PC-9 (cell line): ENCODE measurements around the gene CEP72. TPM values are rescaled to one million over a fixed set of nuclear protein-coding genes. Genes with fewer than 3 reads are reported as not detected.

Experiments
- BruUV-seq: library from RNA; stranded (reverse); fragments of 400-500 nt; replicated peaks from 2 replicates; lab custom pipeline; 2021; lab: Mats Ljungman, UMichigan
- CTCF ChIA-PET: fragments of 300-600 bp; sonication (Branson Sonifier 250); formaldehyde crosslinking; loops from one replicate; lab custom pipeline; 2022; ENCODE audit warnings: antibody characterized with exemption; lab: Charles Lee
- POLR2A ChIA-PET: fragments of 300-600 bp; sonication (Branson Sonifier 250); formaldehyde crosslinking; loops from one replicate; lab custom pipeline; 2022; ENCODE audit warnings: antibody characterized with exemption; ENCODE audit not compliant: unreplicated experiment; lab: Charles Lee
- DNase-seq, 2 experiments: peaks; one replicate each; pipeline versions ENCODE4 v3.0.0 to v3.0.0-alpha.2; 2015 to 2022; ENCODE audit warnings: mixed read lengths in 1 of 2
- H2AFZ ChIP-seq: fragments of 200-600 bp; sonication (generic); 2 replicates; pipeline ENCODE4 v1.8.1; 2017; ENCODE audit warnings: antibody characterized with exemption
- H3F3A ChIP-seq: fragments of 200-600 bp; sonication (generic); 2 replicates; pipeline ENCODE4 v1.8.1; 2017; ENCODE audit warnings: antibody characterized with exemption, mild to moderate bottlenecking, low read depth; ENCODE audit not compliant: insufficient read depth
- H3K27ac ChIP-seq: fragments of 200-600 bp; sonication (generic); 2 replicates; pipeline ENCODE4 v1.6.1; 2016; ENCODE audit warnings: mixed run types
- H3K27me3 ChIP-seq: fragments of 200-600 bp; sonication (generic); 2 replicates; pipeline ENCODE4 v1.6.1; 2016; ENCODE audit warnings: low read depth, mixed run types; ENCODE audit not compliant: insufficient read depth
- H3K36me3 ChIP-seq: fragments of 200-600 bp; sonication (generic); 2 replicates; pipeline ENCODE4 v1.6.1; 2016; ENCODE audit warnings: low read depth, mixed run types
- H3K4me1 ChIP-seq: fragments of 200-600 bp; sonication (generic); replicated peaks from 2 replicates; pipeline ENCODE4 v1.6.1; 2016; ENCODE audit warnings: mixed run types; ENCODE audit not compliant: insufficient read depth
- H3K4me2 ChIP-seq: fragments of 200-600 bp; sonication (generic); 2 replicates; pipeline ENCODE4 v1.6.1; 2017; ENCODE audit warnings: mixed run types
- H3K4me3 ChIP-seq: fragments of 200-600 bp; sonication (generic); 2 replicates; pipeline ENCODE4 v1.6.1; 2016; ENCODE audit warnings: mixed run types
- H3K79me2 ChIP-seq: fragments of 200-600 bp; sonication (generic); 2 replicates; pipeline ENCODE4 v1.6.1; 2017; ENCODE audit warnings: low read depth, mixed run types
- H3K9me2 ChIP-seq: fragments of 200-600 bp; sonication (generic); 2 replicates; pipeline ENCODE4 v1.8.1; 2017; ENCODE audit warnings: mild to moderate bottlenecking; ENCODE audit not compliant: insufficient read depth
- H3K9me3 ChIP-seq: fragments of 200-600 bp; sonication (generic); 2 replicates; pipeline ENCODE4 v1.8.1; 2016; ENCODE audit warnings: low read depth; ENCODE audit not compliant: insufficient read depth
- H4K20me1 ChIP-seq: fragments of 200-600 bp; sonication (generic); 2 replicates; pipeline ENCODE4 v1.8.1; 2017; ENCODE audit not compliant: insufficient read depth
- EZH2 ChIP-seq: fragments of 200-600 bp; sonication (generic); IDR thresholded peaks from 2 replicates; pipeline ENCODE4 v1.8.0; 2017; ENCODE audit warnings: antibody characterized with exemption, low read depth
- intact Hi-C: fragments of 100-400 bp; cut with micrococcal nuclease; formaldehyde crosslinking; loops from one replicate; pipeline ENCODE4 v1.10.0; 2022; ENCODE audit not compliant: unreplicated experiment
- total RNA-seq: library from RNA; stranded (reverse); gene quantifications from 2 replicates; pipeline ENCODE4 v1.2.3, GENCODE V29; 2021
- TF ChIP-seq, protein P1 (sequence below): fragments of 200-600 bp; sonication (generic); conservative IDR thresholded peaks from 2 replicates; pipeline ENCODE4 v1.6.1; 2017; ENCODE audit warnings: mixed run types, antibody characterized with exemption, mild to moderate bottlenecking, moderate library complexity

CEP72 gene
- total RNA-seq, 1 experiment from 2014 or later: 86.8 TPM

DNA sequence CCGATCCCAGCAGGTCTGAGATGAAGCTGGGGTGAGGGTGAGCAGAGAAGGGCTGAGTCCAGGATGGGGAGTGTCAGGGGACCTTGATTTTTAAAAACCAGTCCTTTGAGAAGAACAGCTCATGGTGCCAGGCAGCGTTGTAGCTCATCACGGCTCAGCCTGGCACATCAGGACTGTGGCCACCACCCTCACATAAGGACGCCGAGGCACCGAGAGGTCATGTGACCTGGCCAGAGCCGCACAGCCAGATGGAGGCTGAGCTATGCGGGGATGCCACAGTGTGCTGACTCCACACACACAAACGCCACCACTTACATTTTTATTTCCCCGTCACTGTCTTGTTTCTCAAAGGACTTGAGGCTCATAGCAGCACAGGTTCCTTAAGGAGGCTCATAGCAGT, 32.9 kb upstream of the CEP72 start:
- TF ChIP-seq, protein P1, sequence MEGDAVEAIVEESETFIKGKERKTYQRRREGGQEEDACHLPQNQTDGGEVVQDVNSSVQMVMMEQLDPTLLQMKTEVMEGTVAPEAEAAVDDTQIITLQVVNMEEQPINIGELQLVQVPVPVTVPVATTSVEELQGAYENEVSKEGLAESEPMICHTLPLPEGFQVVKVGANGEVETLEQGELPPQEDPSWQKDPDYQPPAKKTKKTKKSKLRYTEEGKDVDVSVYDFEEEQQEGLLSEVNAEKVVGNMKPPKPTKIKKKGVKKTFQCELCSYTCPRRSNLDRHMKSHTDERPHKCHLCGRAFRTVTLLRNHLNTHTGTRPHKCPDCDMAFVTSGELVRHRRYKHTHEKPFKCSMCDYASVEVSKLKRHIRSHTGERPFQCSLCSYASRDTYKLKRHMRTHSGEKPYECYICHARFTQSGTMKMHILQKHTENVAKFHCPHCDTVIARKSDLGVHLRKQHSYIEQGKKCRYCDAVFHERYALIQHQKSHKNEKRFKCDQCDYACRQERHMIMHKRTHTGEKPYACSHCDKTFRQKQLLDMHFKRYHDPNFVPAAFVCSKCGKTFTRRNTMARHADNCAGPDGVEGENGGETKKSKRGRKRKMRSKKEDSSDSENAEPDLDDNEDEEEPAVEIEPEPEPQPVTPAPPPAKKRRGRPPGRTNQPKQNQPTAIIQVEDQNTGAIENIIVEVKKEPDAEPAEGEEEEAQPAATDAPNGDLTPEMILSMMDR: no peak
- no peak for TF ChIP-seq EZH2
- Histone ChIP-seq H3K4me3 (no peak overlapping the region), H3K9me3 (peaks cover 4% of the 10 kb centered on the region; the same call in 1 of the 2 replicates), H3K4me1 (no peaks in the 10 kb centered on the region), H3K27me3 (peaks cover 93% of the 10 kb centered on the region), H3K36me3 (no peaks in the 10 kb centered on the region), H3K4me2 (no peak overlapping the region), H4K20me1 (no peaks in the 10 kb centered on the region), H3K79me2 (no peaks in the 10 kb centered on the region), H2AFZ (no peak overlapping the region), H3F3A (no peaks in the 10 kb centered on the region), H3K27ac (no peak overlapping the region), H3K9me2 (no peaks in the 10 kb centered on the region)
- ChIA-PET POLR2A (interaction anchor here (0.6 kb wide), 1 partner anchor 58 kb away, joined by 3 read pairs; no protein-coding TSS in a partner anchor), CTCF (no interaction called here)
- no peak for DNase-seq
- intact Hi-C loops: no loop called here
- no TSS peak for BruUV-seq

DNA sequence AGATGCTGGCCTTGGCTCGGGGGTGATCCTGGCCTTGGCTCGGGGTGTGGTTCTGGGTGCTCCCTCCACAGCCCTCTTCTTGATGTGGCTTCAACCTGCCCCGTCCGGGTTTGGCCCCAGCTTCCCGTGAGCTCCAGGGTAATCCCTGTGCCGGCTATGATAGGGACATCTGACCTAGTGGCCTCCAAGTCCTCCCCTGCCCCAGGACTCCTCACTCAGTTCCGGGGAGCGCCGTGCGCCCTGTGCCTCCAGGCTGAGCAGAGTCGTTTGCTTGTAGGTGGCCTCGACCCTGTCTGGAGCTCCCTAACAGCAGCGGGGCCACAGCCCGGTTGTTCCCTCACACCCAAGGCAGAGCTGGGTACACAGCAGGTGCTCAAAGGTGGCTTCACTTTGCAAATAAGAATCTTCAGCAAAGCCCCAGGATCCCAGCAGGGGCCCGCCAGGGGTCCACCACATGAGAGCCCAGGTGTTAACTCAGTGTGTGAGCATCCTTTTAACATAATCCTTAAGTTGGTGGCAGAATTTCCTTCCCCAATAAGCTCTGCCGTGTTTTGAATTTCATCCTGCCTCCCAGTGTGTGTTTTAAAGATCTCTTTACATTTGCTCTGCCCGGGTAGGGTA, 32.3 kb upstream of the CEP72 start:
- CTCF ChIA-PET: no interaction called here
- no peaks in the 10 kb centered on the region for H4K20me1 ChIP-seq
- DNase-seq: no peak
- H3K4me3 ChIP-seq: no peak overlapping the region
- peaks cover 88% of the 10 kb centered on the region for H3K27me3 ChIP-seq
- no peaks in the 10 kb centered on the region for H3F3A ChIP-seq
- no TSS peak for BruUV-seq
- no peak overlapping the region for H3K4me2 ChIP-seq
- H2AFZ ChIP-seq: no peak overlapping the region
- intact Hi-C loops: no loop called here
- H3K4me1 ChIP-seq: no peaks in the 10 kb centered on the region
- no peaks in the 10 kb centered on the region for H3K36me3 ChIP-seq
- peaks cover 4% of the 10 kb centered on the region; the same call in 1 of the 2 replicates for H3K9me3 ChIP-seq
- H3K79me2 ChIP-seq: no peaks in the 10 kb centered on the region
- H3K9me2 ChIP-seq: no peaks in the 10 kb centered on the region
- no peak overlapping the region for H3K27ac ChIP-seq
- TF ChIP-seq, protein P1: no peak
- TF ChIP-seq EZH2: no peak
- POLR2A ChIA-PET: no interaction called here

DNA sequence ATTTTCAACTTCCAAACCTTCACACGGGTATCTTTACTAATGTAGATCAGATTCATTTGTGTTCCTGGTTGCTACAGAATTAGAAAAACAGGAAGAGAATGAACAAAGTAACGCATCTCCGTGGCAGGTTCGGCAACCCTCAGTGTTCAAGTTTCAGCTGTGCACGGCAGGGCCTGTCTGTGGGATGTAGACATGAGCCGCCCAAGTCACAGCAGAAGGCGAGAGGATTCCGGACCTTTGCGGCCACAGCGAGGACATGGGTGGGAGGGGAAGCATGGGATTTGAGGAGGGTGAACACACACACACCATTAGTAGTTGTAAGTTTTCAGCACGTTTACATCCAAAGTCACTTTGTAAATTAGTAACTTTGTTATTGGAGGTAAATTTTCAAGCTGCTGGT, 31.7 kb upstream of the CEP72 start:
- H3K9me2 ChIP-seq: no peaks in the 10 kb centered on the region
- TF ChIP-seq, protein P1: no peak
- no peak for TF ChIP-seq EZH2
- ChIA-PET POLR2A (no interaction called here), CTCF (no interaction called here)
- no peak overlapping the region for H2AFZ ChIP-seq
- peaks cover 85% of the 10 kb centered on the region for H3K27me3 ChIP-seq
- no peak overlapping the region for H3K4me3 ChIP-seq
- no peak overlapping the region for H3K27ac ChIP-seq
- H3F3A ChIP-seq: no peaks in the 10 kb centered on the region
- H3K36me3 ChIP-seq: no peaks in the 10 kb centered on the region
- no peaks in the 10 kb centered on the region for H3K79me2 ChIP-seq
- intact Hi-C loops: no loop called here
- BruUV-seq: no TSS peak
- no peaks in the 10 kb centered on the region for H4K20me1 ChIP-seq
- DNase-seq: no peak
- H3K9me3 ChIP-seq: peaks cover 4% of the 10 kb centered on the region; the same call in 1 of the 2 replicates
- H3K4me2 ChIP-seq: no peak overlapping the region
- no peaks in the 10 kb centered on the region for H3K4me1 ChIP-seq
